Brain pericyte (primary cell): Measurements from ENCODE around the gene FNDC3A.

ENCODE experiments used
- DNase-seq: peaks from one replicate; pipeline ENCODE4 v3.0.0-alpha.2; 2012; ENCODE audit warnings: low read depth, low spot score

Gene FNDC3A

DNA sequence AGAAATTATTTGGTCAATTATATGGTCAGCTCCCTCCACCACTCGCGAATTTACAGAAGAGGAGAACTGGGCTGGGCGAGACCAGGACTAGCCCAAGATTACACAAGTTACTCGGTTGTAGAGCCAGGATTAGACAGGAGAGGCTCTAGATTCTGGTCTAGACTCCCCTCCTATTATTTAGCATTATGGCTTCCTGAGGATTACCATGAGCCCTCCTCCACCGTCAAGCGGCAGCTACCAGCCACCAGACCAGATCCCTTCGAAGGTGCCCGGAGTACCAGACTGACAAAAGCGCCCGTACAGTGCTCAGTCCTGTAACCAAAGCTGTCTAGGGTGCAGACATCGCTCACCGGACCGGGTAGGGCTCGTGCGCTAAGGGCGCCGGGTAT lies 243.9 kb downstream of the FNDC3A start:
- DNase-seq, result no peak

DNA sequence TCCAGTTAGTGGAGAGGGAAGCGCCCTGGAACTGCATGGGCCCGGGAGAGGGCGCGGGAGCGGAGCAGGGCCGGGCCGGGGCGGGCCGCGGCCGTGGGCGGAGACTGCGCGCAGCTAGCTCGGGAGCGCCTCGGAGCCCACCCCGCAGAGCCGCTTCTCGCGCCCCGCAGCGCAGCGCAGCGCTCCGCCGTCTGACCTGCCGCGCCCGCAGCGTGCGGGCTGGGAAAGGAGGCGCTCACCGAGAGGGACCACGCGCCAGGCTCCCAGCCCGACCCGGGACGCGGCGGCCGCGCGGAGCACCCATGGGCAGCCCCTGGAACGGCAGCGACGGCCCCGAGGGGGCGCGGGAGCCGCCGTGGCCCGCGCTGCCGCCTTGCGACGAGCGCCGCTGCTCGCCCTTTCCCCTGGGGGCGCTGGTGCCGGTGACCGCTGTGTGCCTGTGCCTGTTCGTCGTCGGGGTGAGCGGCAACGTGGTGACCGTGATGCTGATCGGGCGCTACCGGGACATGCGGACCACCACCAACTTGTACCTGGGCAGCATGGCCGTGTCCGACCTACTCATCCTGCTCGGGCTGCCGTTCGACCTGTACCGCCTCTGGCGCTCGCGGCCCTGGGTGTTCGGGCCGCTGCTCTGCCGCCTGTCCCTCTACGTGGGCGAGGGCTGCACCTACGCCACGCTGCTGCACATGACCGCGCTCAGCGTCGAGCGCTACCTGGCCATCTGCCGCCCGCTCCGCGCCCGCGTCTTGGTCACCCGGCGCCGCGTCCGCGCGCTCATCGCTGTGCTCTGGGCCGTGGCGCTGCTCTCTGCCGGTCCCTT lies 244.5 kb downstream of the FNDC3A start, which contains the start of gene MLNR:
MLNR (plus strand) TSS at position 303 of the 820 bp plus-strand sequence; CDS start at position 303, 0 bp downstream.
- DNase-seq, result no peak

DNA sequence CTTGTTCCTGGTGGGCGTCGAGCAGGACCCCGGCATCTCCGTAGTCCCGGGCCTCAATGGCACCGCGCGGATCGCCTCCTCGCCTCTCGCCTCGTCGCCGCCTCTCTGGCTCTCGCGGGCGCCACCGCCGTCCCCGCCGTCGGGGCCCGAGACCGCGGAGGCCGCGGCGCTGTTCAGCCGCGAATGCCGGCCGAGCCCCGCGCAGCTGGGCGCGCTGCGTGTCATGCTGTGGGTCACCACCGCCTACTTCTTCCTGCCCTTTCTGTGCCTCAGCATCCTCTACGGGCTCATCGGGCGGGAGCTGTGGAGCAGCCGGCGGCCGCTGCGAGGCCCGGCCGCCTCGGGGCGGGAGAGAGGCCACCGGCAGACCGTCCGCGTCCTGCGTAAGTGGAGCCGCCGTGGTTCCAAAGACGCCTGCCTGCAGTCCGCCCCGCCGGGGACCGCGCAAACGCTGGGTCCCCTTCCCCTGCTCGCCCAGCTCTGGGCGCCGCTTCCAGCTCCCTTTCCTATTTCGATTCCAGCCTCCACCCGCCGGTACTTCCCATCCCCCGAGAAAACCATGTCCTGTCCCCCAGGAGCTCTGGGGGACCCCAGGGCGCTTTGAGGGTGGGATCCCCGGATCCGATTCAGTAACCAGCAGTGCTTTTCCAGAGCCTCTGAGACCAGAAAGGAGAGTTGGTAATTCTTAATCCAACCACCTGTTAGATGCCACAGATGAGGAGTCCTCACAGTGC lies 245.3 kb downstream of the FNDC3A start:
- no peak for DNase-seq

DNA sequence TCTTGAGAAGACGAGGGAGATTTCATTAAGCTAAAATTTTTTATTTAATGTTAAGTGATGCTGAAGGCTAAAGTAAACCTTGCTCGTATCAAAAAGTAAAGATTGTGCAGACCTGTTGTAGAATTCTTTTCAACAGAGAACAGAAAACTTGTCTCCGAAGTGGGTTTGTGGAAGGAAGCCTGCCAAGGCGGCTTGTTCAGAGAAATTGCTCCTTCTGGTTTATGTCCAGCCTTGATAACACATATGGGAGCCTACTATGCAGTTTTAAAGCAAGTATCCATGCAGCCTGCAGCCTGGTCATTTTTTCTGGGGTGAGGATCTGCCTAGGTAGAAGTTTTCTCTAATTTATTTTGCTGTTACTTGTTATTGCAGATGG lies 245.9 kb downstream of the FNDC3A start:
- no peak for DNase-seq

DNA sequence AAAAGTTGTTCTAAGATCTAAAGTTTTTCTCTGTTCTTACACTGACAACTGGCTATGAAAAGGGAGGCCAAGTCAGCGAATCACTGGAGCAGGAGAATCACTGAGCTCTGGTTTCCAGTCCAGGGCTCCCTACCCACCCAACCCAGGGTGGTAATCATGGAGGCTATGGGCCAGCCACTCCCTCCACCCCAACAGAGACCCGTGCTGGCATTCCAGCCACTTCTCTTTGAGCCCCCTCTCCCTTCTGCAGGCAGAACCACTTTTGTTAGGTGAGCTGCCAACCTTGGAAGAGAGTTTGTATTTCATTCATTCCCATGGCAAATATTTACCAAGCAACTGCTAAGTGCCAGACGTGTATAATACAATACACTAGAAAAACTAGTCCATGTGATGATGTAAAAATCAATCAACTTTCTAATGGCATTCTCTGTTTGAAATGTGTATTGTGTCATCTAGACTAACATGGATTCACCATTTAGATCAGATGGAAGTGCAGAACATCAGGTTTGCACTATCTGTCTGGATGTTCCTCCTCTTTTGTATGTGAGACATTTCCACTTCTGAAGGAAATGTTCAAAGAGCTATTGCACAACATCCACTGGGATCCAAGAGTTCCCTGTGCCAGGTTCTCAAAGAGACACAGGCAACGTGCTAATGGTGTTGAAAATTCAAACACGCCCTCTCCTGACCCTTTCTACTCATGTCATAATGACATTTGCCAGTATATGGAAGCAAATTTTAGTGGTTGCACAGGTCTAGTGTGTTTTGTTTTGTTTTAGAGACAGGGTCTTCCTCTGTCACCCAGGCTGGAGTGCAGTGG lies 249.7 kb downstream of the FNDC3A start:
- no peak for DNase-seq

DNA sequence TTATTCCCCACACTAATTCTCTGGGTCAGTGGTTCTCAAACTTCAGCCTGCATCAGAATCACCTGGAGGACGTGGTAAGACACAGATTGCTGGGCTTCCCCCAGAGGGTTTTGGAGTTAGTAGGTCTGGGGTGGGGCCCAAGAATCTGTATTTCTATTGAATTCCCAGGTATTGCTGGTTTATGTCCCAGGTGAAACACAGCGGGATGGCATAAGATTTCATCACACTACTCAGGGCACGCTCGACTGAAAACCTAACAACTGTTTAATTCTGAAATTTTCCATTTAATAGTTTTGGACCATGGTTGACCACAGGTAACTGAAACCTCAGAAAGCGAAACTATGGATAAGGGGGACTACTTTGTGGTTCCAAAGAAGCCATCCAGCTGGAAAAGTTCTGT lies 250.9 kb downstream of the FNDC3A start:
- DNase-seq, result no peak

DNA sequence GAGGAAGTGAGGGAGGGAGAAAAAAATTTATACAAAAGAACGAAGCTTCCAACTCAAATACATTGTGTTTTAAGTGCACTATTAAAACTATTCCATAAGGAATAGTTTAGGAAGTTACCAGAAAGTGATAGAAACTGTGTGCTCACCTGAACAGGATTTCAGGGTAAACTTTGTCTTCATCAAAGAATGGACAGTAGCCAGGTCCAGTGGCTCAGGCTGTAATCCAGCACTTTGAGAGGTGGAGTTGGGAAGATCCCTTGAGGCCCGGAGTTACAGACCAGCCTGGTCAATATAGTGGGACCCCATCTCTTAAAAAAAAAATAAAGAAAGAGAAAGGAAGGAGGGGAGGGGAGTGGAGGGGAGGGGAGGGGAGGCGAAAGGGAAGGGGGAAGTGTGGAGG lies 259.0 kb downstream of the FNDC3A start:
- no peak for DNase-seq

DNA sequence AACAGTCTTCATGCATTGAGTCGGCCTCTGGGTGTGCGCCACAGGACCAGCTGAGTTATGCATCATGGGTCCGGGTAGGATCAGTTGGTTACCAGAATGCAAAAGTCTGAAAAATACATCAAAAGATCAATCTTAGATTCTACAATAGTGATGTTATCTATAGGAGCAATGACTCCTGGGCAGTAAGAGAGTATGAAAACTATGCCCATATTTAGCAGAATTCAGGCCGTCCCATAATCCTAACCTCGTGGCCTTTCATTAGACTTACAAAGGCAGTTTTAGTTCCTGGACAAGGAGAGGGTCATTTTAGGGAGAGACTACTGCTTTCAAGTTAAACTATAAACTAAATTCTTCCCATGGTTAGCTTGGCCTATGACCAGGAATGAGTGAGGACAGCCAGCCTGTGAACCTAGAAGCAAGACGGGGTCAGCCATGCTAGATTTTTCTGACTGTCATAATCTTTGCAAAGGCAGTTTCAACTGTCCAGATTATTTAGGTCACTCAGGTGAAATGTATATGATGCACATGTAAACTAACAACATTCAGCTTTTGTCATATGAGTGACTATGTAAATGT lies 260.2 kb downstream of the FNDC3A start:
- DNase-seq, result no peak

DNA sequence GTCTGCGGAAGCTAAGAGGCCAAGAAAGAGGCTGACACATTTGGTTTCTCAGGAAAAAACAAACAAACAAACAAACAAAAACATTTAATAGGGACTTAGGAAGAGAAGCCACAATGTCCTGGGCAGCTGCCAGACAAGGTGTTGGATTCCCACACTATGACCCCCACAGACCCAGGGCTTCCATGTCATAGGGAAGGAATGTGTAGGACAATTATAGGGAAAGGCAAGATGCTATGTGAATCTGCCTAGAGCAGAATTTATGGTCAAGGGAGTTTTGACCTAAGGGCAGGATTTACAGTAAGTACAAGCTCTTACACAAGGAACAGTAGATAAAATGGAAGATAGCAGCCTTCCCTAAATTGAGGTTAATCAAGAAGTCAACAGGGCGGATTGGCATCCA lies 262.9 kb downstream of the FNDC3A start:
- DNase-seq, result no peak

DNA sequence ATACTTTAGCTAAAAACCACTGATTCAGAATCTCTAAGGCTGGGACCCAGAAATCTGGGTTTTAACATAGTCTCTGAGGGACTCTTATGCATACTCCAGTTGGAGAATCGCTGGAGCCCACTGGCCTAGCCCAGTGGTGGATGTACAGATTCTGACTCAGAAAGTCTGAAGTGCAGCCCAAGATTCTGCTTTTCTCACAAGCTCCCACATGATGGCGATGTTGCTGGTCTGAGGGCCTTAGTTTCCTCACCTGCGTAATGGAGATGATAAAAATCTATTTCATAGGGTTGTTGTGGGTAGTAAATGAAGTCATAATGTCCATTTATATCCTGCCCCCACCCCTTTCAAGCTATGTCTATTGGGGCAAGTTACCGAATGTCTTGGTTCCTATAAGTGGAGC lies 264.3 kb downstream of the FNDC3A start:
- DNase-seq, result no peak

DNA sequence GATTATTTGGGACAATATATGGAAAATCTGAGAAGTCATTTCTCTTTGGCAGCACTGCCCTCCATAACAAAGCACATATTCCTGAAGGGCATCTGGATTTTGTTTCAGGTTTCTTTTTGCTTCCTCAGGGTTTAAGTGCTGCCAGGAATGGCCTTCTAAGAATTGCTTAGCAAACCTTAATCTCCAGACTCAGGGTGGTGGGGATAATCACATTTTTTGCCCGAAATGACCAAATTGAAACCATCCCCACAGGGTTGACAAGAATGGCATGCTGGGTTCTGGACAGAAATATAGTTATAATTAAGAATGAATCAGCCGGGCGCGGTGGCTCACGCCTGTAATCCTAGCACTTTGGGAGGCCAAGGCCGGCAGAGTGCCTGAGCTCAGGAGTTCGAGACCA lies 265.6 kb downstream of the FNDC3A start:
- no peak for DNase-seq

DNA sequence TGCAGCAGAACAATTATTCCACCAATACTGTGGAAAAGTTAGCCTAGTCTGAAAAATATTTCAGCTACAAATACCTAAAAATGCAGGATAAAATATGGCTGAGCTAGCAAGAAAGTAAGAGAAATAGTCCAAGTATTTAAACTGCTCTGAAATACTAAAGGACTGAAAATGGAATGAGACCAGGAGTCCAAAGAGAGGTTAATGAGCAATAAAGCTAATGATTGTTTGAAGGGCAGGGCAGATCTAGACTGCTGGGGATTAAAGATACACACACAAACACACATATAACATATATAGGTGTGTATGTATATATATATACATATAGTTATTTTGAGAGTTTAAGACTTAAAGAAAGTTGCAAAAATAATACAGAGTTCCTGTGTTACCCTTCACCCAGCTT lies 269.4 kb downstream of the FNDC3A start:
- no peak for DNase-seq

DNA sequence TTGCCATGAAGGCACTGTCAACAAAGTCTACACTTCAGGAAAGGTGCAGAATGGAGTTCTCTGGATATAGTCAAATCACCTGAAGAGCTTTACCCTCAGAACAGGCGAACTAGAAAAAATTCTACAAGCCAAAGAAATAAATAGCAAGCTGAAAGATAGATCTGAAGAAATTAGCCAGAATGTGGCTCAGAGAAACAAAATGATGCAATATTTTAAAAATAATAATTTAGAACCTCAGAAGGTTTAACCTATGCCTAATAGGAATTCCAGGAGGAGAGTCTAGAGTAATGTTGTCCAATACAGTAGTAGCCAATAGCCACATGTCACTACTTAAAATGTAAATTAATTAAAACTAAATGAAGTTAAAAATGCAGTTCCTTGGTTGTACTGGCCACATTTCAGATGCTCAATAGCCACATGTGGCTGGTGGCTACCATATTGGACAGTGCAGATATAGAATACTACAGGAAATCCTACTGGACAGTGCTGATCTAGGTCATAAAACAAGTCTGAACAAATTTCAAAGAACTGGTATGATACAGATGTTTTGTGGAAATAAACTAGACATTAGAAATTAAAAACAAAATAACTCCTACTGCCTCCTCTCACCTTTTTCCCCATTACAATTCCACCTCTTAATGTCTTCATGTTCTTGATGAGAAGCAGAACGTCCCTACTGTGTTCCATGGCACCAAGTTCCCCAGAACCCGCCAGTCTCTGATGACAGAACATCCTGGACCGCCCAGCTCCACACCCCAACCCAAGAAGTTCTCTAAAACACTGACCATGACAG lies 271.3 kb downstream of the FNDC3A start:
- DNase-seq, result no peak

DNA sequence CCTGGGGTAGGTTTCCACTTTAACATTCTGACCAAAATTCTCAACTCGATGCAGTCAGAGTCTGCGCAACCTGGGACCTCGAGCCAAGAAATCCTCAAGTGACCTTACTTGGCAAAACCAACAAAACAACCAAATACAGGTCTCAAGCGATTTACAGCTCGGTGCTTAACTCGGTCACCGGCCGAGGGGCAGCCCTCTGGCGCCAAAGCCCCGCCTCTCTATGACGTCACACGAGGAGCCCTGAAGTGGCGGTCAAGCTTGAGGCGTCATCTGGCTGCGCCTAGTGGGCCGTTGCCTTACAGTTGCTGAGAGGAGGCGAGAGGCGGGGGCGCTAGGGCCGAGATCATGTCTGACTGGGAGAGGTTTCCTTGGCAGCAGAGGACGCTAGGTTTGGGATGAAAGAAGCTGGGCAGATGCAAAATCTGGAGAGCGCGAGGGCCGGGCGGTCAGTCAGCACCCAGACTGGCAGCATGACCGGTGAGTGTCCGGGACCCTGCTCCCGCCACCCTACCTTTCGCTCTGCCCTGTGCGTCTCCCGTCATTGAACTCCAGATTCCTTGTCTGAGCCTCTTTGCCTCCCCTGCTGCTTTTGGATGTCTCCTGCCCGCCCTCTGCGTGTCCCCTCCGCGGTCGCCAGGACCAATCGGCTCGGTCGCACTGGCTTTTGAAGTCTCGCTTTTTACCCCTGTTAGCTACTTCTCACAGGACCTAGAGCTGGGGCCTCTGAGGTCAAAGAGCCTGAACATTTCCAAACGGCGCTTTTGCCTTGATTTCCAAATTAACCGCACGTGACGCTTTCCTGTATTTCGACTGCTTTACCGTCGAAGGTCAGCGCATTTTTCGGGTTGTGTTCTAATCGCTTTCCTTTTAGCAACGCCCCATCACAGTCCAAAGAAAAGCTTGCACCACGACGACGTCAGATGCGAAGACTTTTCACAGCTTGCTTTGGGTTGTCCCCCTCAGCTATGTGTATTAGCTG lies 272.2 kb downstream of the FNDC3A start, which contains the start of gene CDADC1:
CDADC1 (plus strand) TSS at position 283 of the 979 bp plus-strand sequence; CDS start at position 396, 113 bp downstream.
- DNase-seq, result peak; percentile 89

DNA sequence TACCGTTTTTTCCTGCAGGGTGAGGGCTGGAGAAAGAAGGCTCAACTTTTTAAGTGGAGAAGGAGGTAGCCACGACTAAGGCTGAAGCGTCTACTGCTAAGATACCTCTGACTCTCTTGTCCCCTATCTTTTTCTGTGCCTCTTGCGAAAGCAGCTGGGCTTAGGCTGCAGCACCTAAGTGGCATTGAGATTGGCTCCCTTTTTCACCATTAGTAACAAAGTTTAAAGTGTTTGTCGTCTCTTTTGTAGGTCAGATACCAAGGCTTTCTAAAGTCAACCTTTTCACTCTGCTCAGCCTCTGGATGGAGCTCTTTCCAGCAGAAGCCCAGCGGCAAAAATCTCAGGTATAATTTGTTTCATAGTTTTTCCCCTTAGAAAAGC lies 272.9 kb downstream of the FNDC3A start:
- no peak for DNase-seq

DNA sequence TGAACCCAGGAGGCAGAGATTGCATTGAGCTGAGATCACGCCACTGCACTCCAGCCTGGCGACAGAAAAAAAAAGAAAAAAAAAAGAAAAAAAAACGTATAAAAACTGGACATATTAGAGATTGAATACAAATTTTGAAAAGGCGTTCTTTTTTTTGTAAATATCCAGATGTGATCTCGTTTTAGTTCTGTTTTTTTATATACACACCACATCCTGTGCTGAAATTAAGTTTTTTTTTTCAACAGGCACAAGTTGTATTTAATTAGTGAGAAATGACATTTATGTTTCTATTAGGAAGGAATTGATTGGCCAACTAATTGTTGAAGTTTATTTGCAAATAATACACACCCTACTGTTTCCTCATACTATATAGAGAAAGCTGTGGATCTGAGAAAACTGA lies 275.6 kb downstream of the FNDC3A start:
- DNase-seq, result no peak

DNA sequence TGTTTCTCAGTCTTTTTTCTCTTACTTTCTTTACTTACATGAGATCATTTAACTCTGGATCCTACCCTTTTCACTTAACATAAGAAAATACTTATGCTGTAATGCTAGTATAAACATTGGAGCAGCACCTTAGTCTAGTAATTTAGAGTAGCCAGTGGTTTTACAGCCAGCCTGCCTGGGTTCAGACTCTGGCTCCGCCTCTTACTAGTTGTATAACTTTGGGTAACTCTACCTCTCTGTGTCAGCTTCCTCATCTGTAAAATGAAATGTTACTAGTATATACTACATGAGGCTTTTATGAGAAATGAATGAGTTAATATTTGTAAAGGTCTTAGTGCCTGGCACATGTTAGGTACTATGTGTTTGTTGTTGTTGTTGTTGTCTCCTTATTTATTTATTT lies 277.6 kb downstream of the FNDC3A start:
- no peak for DNase-seq

DNA sequence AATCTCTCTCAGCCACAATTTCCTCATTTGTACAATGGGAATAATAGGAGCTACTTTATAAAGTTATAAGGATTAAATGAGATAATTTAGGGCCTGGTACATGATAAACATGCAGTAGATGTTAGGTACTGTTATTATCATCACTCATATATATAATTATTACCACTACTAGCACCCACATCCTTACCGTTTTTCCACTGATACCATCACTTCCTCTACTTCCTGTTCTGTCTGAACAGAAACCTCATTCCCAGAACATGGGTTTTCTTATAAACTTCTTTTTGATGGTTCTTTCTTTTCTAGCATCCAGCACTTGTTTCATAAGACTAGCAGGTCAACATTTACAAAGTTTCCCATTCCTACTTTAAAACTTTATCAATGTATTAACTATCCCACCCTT lies 278.3 kb downstream of the FNDC3A start:
- DNase-seq, result no peak

DNA sequence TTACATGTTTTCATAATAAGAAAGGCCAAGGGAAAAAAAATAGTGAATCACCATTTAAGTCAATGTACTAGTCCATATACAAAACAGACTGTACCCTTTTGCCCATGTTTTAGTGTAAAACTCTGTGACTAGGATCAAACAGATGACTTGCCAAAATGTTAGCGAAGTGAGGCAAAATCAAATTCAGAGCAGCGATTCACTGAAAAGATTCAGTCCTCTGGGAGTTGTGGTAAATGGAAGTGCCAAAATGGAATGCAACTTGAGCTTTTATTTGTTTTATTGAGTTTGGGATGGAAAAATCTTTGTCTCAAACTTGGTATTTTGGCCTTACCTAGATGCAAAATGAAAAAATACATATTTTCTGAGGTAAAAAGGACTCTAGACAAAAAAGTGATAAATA lies 281.1 kb downstream of the FNDC3A start:
- DNase-seq, result no peak
